HUES48 (cell line): ENCODE measurements around the gene PRAC2.

Source experiments
- H3K27ac ChIP-seq: one replicate; pipeline ENCODE4 v1.7.0; 2013; ENCODE audit warnings: low read depth, low read length, inconsistent platforms
- H3K27me3 ChIP-seq: 2 replicates; pipeline ENCODE4 v1.6.1; 2013; ENCODE audit warnings: mild to moderate bottlenecking, low read length; ENCODE audit not compliant: control insufficient read depth, insufficient read depth
- H3K36me3 ChIP-seq: 2 replicates; pipeline ENCODE4 v1.6.1; 2013; ENCODE audit warnings: low read length; ENCODE audit not compliant: control insufficient read depth, insufficient read depth
- H3K4me1 ChIP-seq: 2 replicates; pipeline ENCODE4 v1.6.1; 2013; ENCODE audit warnings: mild to moderate bottlenecking, low read length; ENCODE audit not compliant: control insufficient read depth, insufficient read depth
- H3K4me3 ChIP-seq: 2 replicates; pipeline ENCODE4 v1.5.1; 2013; ENCODE audit warnings: mild to moderate bottlenecking, low read depth, low read length
- H3K9ac ChIP-seq: 2 replicates; pipeline ENCODE4 v1.6.1; 2013; ENCODE audit warnings: mild to moderate bottlenecking, low read depth, low read length, moderate library complexity
- H3K9me3 ChIP-seq: 2 replicates; pipeline ENCODE4 v1.6.1; 2013; ENCODE audit warnings: low read length; ENCODE audit not compliant: control insufficient read depth, insufficient read depth

Gene PRAC2

DNA sequence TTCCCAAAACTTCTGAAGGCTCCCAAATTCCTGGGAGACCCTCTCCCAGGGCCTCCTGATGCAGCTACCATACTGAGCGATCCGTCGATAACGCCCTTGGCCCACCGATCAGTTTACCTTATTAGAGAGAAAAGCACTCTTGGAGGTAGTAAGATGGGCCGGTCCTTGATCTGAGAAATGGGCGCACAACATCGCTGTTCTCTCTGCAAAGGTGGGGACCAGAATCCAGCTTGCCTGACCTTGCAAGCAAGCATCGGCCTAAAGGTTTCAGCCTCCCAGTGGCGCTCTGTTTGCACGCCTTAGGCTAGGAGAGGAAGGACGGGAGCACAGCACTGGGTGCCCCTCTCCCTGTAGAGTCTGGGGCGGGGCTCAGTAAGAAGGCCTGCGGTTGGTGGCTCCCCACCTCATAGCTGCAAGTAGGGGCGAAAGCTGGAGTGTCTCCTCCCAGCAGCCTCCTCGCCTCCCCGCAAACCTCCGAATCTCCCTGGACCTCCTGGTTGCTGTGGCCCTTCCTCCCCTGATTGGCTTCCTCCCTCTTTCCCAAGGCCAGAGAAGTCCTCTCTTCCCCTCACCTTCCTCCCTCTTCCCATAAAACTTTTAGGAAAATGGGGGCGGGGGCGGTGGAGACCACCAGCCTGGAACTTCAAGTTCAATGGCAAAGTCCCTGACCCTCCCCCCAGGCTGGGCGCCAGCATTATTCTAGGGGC, 631 bp upstream of the PRAC2 start, which contains the start of gene PRAC1:
PRAC1 (minus strand) TSS at position 318 of the 707 bp plus-strand sequence; CDS start at position 192, 126 bp downstream.
- Histone ChIP-seq H3K27ac (no peak within 1 kb of the TSS), H3K36me3 (no peaks in the 10 kb centered on the region), H3K27me3 (peaks cover 100% of the 10 kb centered on the region), H3K4me3 (peak within 1 kb of the TSS; percentile 38), H3K4me1 (peaks cover 51% of the 10 kb centered on the region), H3K9me3 (no peaks in the 10 kb centered on the region; the same call in none of the 2 replicates), H3K9ac (no peak within 1 kb of the TSS)

GRCh38 chr17:48723423-48724250, 652 bp downstream of the PRAC2 start:
- no peak overlapping the region for H3K9ac ChIP-seq
- peaks cover 100% of the 10 kb centered on the region for H3K27me3 ChIP-seq
- H3K36me3 ChIP-seq: no peaks in the 10 kb centered on the region
- H3K27ac ChIP-seq: no peak overlapping the region
- peaks cover 44% of the 10 kb centered on the region for H3K4me1 ChIP-seq
- peaks cover 2% of the 10 kb centered on the region for H3K9me3 ChIP-seq
- peak overlapping the region; percentile 38 for H3K4me3 ChIP-seq

- Histone ChIP-seq H3K9ac (no peak overlapping the region), H3K4me3 (no peak overlapping the region), H3K36me3 (no peaks in the 10 kb centered on the region), H3K27ac (no peak overlapping the region), H3K4me1 (peaks cover 41% of the 10 kb centered on the region), H3K27me3 (peaks cover 100% of the 10 kb centered on the region), H3K9me3 (peaks cover 2% of the 10 kb centered on the region)
These were observed 1.4 kb downstream of the PRAC2 start for GRCh38 chr17:48724251-48725003.

DNA sequence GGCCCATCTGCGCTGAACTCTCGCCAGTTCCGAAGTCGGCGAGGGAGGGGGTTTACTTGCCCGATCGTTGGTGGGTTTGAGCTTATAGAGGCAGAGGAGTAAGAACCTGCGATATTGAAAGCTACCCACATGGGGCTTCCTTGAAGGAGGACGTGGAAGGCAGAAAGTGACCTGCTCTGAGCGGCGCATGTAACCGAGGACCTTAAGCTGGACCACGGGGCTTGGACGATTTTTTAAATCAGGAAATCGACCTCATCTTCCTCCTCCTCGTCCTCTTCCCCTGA, 2.0 kb downstream of the PRAC2 start:
- Histone ChIP-seq H3K4me1 (peaks cover 40% of the 10 kb centered on the region), H3K4me3 (no peak overlapping the region), H3K27me3 (peaks cover 100% of the 10 kb centered on the region), H3K9ac (no peak overlapping the region), H3K27ac (no peak overlapping the region), H3K36me3 (no peaks in the 10 kb centered on the region), H3K9me3 (peaks cover 2% of the 10 kb centered on the region)

GRCh38 chr17:48725288-48726064, 2.5 kb downstream of the PRAC2 start:
- peaks cover 100% of the 10 kb centered on the region for H3K27me3 ChIP-seq
- H3K9me3 ChIP-seq: peaks cover 2% of the 10 kb centered on the region
- no peak overlapping the region for H3K4me3 ChIP-seq
- no peak overlapping the region for H3K27ac ChIP-seq
- H3K36me3 ChIP-seq: no peaks in the 10 kb centered on the region
- H3K9ac ChIP-seq: no peak overlapping the region
- H3K4me1 ChIP-seq: peaks cover 34% of the 10 kb centered on the region

DNA sequence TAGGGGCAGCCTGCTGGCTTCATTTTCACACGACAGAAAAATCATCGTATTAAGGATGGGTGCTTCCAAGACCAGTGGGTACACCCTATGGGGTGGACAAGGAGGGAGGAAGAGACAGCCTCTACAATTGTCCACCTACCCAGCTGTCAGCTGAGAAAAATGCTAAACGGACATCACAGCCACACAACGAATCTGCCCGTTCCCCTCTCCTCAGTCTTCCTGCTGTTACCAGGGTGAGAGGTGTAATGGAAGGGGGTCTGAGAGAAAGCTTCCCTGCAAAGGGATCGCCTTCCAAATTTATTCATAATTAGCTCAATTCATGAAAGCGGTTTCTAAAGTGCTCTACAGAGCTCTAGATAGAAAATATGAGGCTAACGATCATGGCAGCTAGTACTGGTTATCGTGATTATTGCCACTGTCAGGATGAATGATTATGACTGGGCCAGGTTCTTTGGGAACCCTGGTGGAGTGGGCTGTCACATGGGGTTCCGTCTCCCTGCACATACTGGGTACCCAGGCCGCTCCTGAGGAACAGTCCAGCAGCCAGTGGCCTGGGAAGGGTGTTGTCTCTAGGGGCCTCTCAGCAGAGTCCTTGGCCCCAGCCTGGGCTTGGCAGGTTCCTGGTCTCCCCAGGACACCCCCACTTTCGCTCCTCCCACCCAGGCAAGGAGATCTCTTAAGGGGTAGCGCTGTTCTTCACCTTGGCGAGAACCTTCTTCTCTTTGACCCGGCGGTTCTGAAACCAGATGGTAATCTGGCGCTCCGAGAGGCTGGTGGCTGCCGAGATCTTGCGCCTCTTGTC, 3.3 kb downstream of the PRAC2 start:
- H3K9me3 ChIP-seq: peaks cover 2% of the 10 kb centered on the region
- H3K4me1 ChIP-seq: peaks cover 28% of the 10 kb centered on the region
- no peak overlapping the region for H3K4me3 ChIP-seq
- no peak overlapping the region for H3K9ac ChIP-seq
- no peak overlapping the region for H3K27ac ChIP-seq
- peaks cover 100% of the 10 kb centered on the region for H3K27me3 ChIP-seq
- no peaks in the 10 kb centered on the region for H3K36me3 ChIP-seq

DNA sequence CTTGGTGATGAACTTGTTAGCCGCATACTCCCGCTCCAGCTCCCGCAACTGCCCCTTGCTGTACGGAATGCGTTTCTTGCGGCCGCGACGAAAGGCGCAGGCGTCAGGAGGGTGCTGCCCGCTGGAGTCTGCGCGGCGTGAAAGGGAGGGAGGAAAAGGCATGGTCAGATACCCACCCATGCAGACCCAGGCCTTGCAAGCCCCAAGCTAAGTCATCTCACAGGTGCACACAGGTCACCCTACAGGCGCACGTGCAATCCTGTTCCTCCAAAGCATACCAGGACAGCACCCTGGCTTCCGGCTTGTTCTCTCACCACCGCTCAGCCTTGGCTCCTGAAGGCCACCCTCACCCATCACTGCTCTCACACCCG, 3.9 kb downstream of the PRAC2 start:
- peaks cover 27% of the 10 kb centered on the region for H3K4me1 ChIP-seq
- no peak overlapping the region for H3K27ac ChIP-seq
- H3K9me3 ChIP-seq: peaks cover 2% of the 10 kb centered on the region
- H3K27me3 ChIP-seq: peaks cover 100% of the 10 kb centered on the region
- no peak overlapping the region for H3K4me3 ChIP-seq
- no peaks in the 10 kb centered on the region for H3K36me3 ChIP-seq
- no peak overlapping the region for H3K9ac ChIP-seq

DNA sequence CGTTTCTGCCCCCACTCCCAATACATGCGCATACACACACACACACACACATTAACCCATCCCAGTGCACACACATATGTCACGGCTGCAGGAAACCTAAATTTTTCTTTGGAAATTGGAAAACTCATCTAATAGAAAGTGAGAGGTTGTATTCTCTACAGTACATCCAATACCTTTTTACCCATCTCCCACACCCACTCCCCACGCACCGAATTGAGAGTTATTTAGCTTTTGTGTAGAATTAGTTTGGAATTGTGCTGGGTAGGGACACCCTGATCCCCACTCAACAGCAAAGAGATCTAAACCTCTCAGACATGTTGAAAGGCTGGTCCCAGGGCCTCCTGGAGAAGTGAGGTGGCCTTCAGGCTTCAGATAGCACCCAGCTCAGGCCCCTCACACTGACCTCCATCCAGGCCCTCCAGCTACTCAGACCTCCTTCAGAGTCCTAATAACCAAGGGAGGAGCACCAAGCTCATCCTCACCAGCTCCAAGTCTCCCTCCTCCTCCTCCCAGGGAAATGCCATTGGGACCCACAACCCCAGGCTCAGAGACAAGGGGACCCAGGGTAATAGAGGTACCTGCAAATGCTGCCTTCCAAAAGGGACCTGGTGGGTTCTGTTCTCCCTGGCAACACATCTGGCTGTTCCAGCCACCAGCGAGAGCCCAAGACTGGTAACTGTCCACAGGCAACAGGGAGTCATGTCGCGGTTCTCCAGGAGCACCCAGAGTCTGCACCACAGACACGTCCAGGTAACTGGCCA, 4.6 kb downstream of the PRAC2 start:
- Histone ChIP-seq H3K27ac (no peak overlapping the region), H3K4me3 (no peak overlapping the region), H3K36me3 (no peaks in the 10 kb centered on the region), H3K9me3 (peaks cover 2% of the 10 kb centered on the region), H3K27me3 (peaks cover 100% of the 10 kb centered on the region), H3K9ac (no peak overlapping the region), H3K4me1 (peaks cover 21% of the 10 kb centered on the region)

- H3K4me1 ChIP-seq: peaks cover 20% of the 10 kb centered on the region
- no peaks in the 10 kb centered on the region for H3K36me3 ChIP-seq
- peaks cover 100% of the 10 kb centered on the region for H3K27me3 ChIP-seq
- H3K9ac ChIP-seq: no peak within 1 kb of the TSS
- peaks cover 2% of the 10 kb centered on the region for H3K9me3 ChIP-seq
- no peak within 1 kb of the TSS for H3K27ac ChIP-seq
- peak within 1 kb of the TSS; percentile 40; the same call in 1 of the 2 replicates for H3K4me3 ChIP-seq
These were observed 5.5 kb downstream of the PRAC2 start, which contains the start of gene HOXB13 for GRCh38 chr17:48728232-48729231. HOXB13 (minus strand) TSS chr17:48728750; CDS start chr17:48728593, 157 bp downstream.
